H1 (cell line): ENCODE results near the gene BSN. TPM values are rescaled to one million over a fixed set of nuclear protein-coding genes. Genes with fewer than 3 reads are reported as not detected.

Source experiments
- CTCF ChIA-PET: fragments of 300-600 bp; sonication (Branson Sonifier 250); formaldehyde crosslinking; loops from one replicate; lab custom pipeline; 2021; ENCODE audit not compliant: partially characterized antibody; lab: Charles Lee
- POLR2A ChIA-PET: fragments of 300-600 bp; sonication (Branson Sonifier 250); formaldehyde crosslinking; loops from one replicate; lab custom pipeline; 2021; ENCODE audit warnings: inconsistent platforms; ENCODE audit not compliant: partially characterized antibody; lab: Charles Lee
- DNase-seq, 2 experiments: peaks; one replicate each; pipeline versions ENCODE4 v3.0.0 to v3.0.0-alpha.2; 2010 to 2022; ENCODE audit warnings: low spot score in 2 of 2, low read depth in 1 of 2, mixed read lengths in 1 of 2
- FAIRE-seq: peaks from 2 replicates; lab custom pipeline; 2011; peaks lifted over from hg19 to GRCh38; lab: Jason Lieb, UNC
- H2AFZ ChIP-seq: 2 replicates; pipeline ENCODE4 v1.8.1; 2012; ENCODE audit warnings: low read length, inconsistent platforms
- H2AK5ac ChIP-seq: 2 replicates; pipeline ENCODE4 v1.6.1; 2013; ENCODE audit warnings: low read depth, low read length
- H2BK120ac ChIP-seq: replicated peaks from 2 replicates; pipeline ENCODE3; 2013; ENCODE audit warnings: low read depth, low read length, inconsistent platforms
- H2BK12ac ChIP-seq: 2 replicates; pipeline ENCODE4 v1.6.1; 2013; ENCODE audit warnings: low read depth, low read length
- H2BK15ac ChIP-seq: 2 replicates; pipeline ENCODE4 v1.6.1; 2013; ENCODE audit warnings: low read length
- H2BK20ac ChIP-seq: 2 replicates; pipeline ENCODE4 v1.6.1; 2013; ENCODE audit warnings: low read length
- H2BK5ac ChIP-seq: 2 replicates; pipeline ENCODE4 v1.6.1; 2013; ENCODE audit warnings: low read depth, low read length
- H3K14ac ChIP-seq: 2 replicates; pipeline ENCODE4 v1.6.1; 2013; ENCODE audit warnings: inconsistent platforms; ENCODE audit not compliant: insufficient read length
- H3K18ac ChIP-seq: 2 replicates; pipeline ENCODE4 v1.6.1; 2013; ENCODE audit warnings: low read length; ENCODE audit errors: extremely low read depth
- H3K23ac ChIP-seq: 2 replicates; pipeline ENCODE4 v1.6.1; 2013; ENCODE audit warnings: inconsistent platforms; ENCODE audit not compliant: insufficient read length
- H3K23me2 ChIP-seq: 2 replicates; pipeline ENCODE4 v1.6.1; 2013; ENCODE audit warnings: low read depth, low read length
- H3K27ac ChIP-seq: 2 replicates; pipeline ENCODE4 v1.6.1; 2011; ENCODE audit warnings: low read depth, low read length, inconsistent platforms
- H3K27me3 ChIP-seq, 4 experiments: replicated peaks in 1 of 4; 1 replicate in 1 of 4; 2 replicates in 3 of 4; pipeline versions ENCODE4 v1.6.1 to v1.8.1; 2011 to 2013; ENCODE audit warnings: low read length in 3 of 4, mild to moderate bottlenecking in 3 of 4, inconsistent platforms in 2 of 4, mixed read lengths in 2 of 4, moderate library complexity in 1 of 4; ENCODE audit not compliant: control insufficient read depth in 3 of 4, insufficient read depth in 3 of 4; ENCODE audit errors: extremely low read depth in 1 of 4
- H3K36me3 ChIP-seq, 4 experiments: 2 replicates each; pipeline versions ENCODE4 v1.6.1 to v1.8.1; 2011 to 2013; ENCODE audit warnings: mild to moderate bottlenecking in 4 of 4, low read length in 3 of 4, moderate library complexity in 2 of 4, control low read depth in 1 of 4, inconsistent platforms in 1 of 4; ENCODE audit not compliant: insufficient read depth in 4 of 4, control insufficient read depth in 2 of 4
- H3K4ac ChIP-seq: replicated peaks from 2 replicates; pipeline ENCODE3; 2013; ENCODE audit warnings: low read length, low read depth, mixed read lengths, inconsistent platforms; ENCODE audit not compliant: insufficient read length
- H3K4me1 ChIP-seq, 4 experiments: replicated peaks in 1 of 4; 1 replicate in 1 of 4; 2 replicates in 3 of 4; pipeline versions ENCODE4 v1.6.1 to v1.8.1; 2011 to 2013; ENCODE audit warnings: low read length in 3 of 4, inconsistent platforms in 2 of 4, mixed read lengths in 1 of 4; ENCODE audit not compliant: insufficient read depth in 4 of 4, control insufficient read depth in 3 of 4
- H3K4me2 ChIP-seq, 2 experiments: 2 replicates each; pipeline versions ENCODE4 v1.6.1 to v1.8.1; 2011 to 2013; ENCODE audit warnings: low read depth in 2 of 2, low read length in 2 of 2, control low read depth in 1 of 2, inconsistent platforms in 1 of 2, mild to moderate bottlenecking in 1 of 2; ENCODE audit not compliant: insufficient read depth in 1 of 2
- H3K4me3 ChIP-seq, 4 experiments: fragments of 200-600, 300-600 bp in 1 of 4; sonication (generic), shearing (Covaris generic), sonication (Bioruptor Twin) in 1 of 4; 2 replicates each; pipeline versions ENCODE4 v1.5.1 to v1.8.1; 2011 to 2016; ENCODE audit warnings: low read length in 4 of 4, low read depth in 3 of 4, control low read depth in 2 of 4, inconsistent platforms in 2 of 4, mild to moderate bottlenecking in 2 of 4, mixed read lengths in 1 of 4, moderate library complexity in 1 of 4; ENCODE audit not compliant: insufficient read depth in 2 of 4; ENCODE audit errors: extremely low read depth in 1 of 4
- H3K56ac ChIP-seq: replicated peaks from 2 replicates; pipeline ENCODE3; 2013; ENCODE audit warnings: low read depth, mild to moderate bottlenecking, mixed read lengths, low read length, inconsistent platforms; ENCODE audit not compliant: insufficient read length
- H3K79me1 ChIP-seq: 2 replicates; pipeline ENCODE4 v1.6.1; 2013; ENCODE audit warnings: low read depth, low read length, control low read depth
- H3K79me2 ChIP-seq, 2 experiments: 2 replicates each; pipeline versions ENCODE4 v1.6.1 to v1.8.1; 2012 to 2013; ENCODE audit warnings: low read length in 2 of 2, mild to moderate bottlenecking in 2 of 2, inconsistent platforms in 1 of 2; ENCODE audit not compliant: insufficient read depth in 2 of 2, control insufficient read depth in 1 of 2
- H3K9ac ChIP-seq, 4 experiments: replicated peaks in 1 of 4; 1 replicate in 1 of 4; 2 replicates in 3 of 4; pipeline versions ENCODE4 v1.6.1 to v1.8.1; 2011 to 2013; ENCODE audit warnings: low read depth in 3 of 4, low read length in 3 of 4, control low read depth in 2 of 4, mild to moderate bottlenecking in 2 of 4, moderate library complexity in 2 of 4, inconsistent platforms in 1 of 4; ENCODE audit errors: extremely low read depth in 1 of 4
- H3K9me3 ChIP-seq, 2 experiments: 2 replicates each; pipeline versions ENCODE4 v1.6.1 to v1.8.1; 2012 to 2013; ENCODE audit warnings: mild to moderate bottlenecking in 2 of 2, moderate library complexity in 2 of 2, control low read depth in 1 of 2, inconsistent platforms in 1 of 2, low read depth in 1 of 2, low read length in 1 of 2, mixed read lengths in 1 of 2; ENCODE audit not compliant: insufficient read depth in 2 of 2
- H4K20me1 ChIP-seq, 2 experiments: replicated peaks in 1 of 2; 2 replicates each; pipeline versions ENCODE3 to v1.8.1; 2011 to 2013; ENCODE audit warnings: inconsistent platforms in 2 of 2, low read length in 2 of 2, mild to moderate bottlenecking in 1 of 2; ENCODE audit not compliant: insufficient read depth in 2 of 2, control insufficient read depth in 1 of 2
- H4K5ac ChIP-seq: 2 replicates; pipeline ENCODE4 v1.6.1; 2013; ENCODE audit warnings: low read length, low read depth, mixed read lengths, inconsistent platforms; ENCODE audit not compliant: insufficient read length
- H4K8ac ChIP-seq: 2 replicates; pipeline ENCODE4 v1.8.0; 2013; ENCODE audit warnings: mild to moderate bottlenecking, moderate library complexity, low read length, inconsistent platforms; ENCODE audit not compliant: insufficient read depth; ENCODE audit errors: extremely low read depth
- H4K91ac ChIP-seq: replicated peaks from 2 replicates; pipeline ENCODE3; 2013; ENCODE audit warnings: low read length, mixed read lengths, inconsistent platforms; ENCODE audit not compliant: insufficient read length
- BCL11A ChIP-seq, 2 experiments: IDR thresholded peaks; one replicate each; pipeline ENCODE4 v1.6.1; 2011; ENCODE audit warnings: low read depth in 2 of 2, low read length in 2 of 2, mild to moderate bottlenecking in 2 of 2
- BRCA1 ChIP-seq: IDR thresholded peaks from 2 replicates; pipeline ENCODE4 v1.6.1; 2012; ENCODE audit warnings: low read depth, low read length, improper control_type of control experiment
- EP300 ChIP-seq, 2 experiments: IDR thresholded peaks; 1 replicate in 1 of 2; 2 replicates in 1 of 2; pipeline ENCODE4 v1.6.1; 2011 to 2012; ENCODE audit warnings: low read depth in 2 of 2, low read length in 2 of 2, mild to moderate bottlenecking in 2 of 2, borderline replicate concordance in 1 of 2, inconsistent platforms in 1 of 2, moderate library complexity in 1 of 2
- HDAC2 ChIP-seq, 2 experiments: fragments of 300-600 bp in 1 of 2; sonication (generic) in 1 of 2; IDR thresholded peaks; 2 replicates each; pipeline ENCODE4 v1.6.1; 2011 to 2012; ENCODE audit warnings: low read depth in 2 of 2, low read length in 2 of 2, mild to moderate bottlenecking in 2 of 2, moderate library complexity in 2 of 2, borderline replicate concordance in 1 of 2, inconsistent platforms in 1 of 2
- KDM4A ChIP-seq: IDR thresholded peaks from one replicate; pipeline ENCODE4 v1.7.1; 2012; ENCODE audit warnings: low read depth, mild to moderate bottlenecking, moderate library complexity, low read length, inconsistent platforms; ENCODE audit not compliant: severe bottlenecking
- TAF7 ChIP-seq: optimal IDR thresholded peaks from 2 replicates; pipeline ENCODE3; 2011; ENCODE audit warnings: low read depth, mild to moderate bottlenecking, inconsistent platforms, low read length, moderate library complexity, borderline replicate concordance
- ZNF274 ChIP-seq: IDR thresholded peaks from 2 replicates; pipeline ENCODE4 v1.7.0; 2012; ENCODE audit warnings: low read length, borderline replicate concordance; ENCODE audit errors: extremely low read depth
- WGBS, 2 experiments: shearing (Covaris generic) in 1 of 2; methylation state at CpG; one replicate each; pipeline versions ENCODE4 v1.1.6 to v1.1.7; 2013 to 2015; ENCODE audit warnings: low lambda C conversion rate in 2 of 2, mixed read lengths in 2 of 2, inconsistent platforms in 1 of 2, low coverage in 1 of 2, missing lambda C conversion rate in 1 of 2; ENCODE audit not compliant: insufficient replicate concordance in 2 of 2, insufficient coverage in 1 of 2, insufficient read length in 1 of 2; ENCODE audit errors: extremely low coverage in 1 of 2, missing lambda C conversion rate in 1 of 2; 5-methylcytosine and 5-hydroxymethylcytosine counted together
- polyA plus RNA-seq, 7 experiments: library from polyadenylated mRNA; depleted of rRNA in 3 of 7; stranded (reverse) in 5 of 7; unstranded in 2 of 7; fragments of >200 nt in 5 of 7; fragments of 200-250 nt in 2 of 7; gene quantifications; 1 replicate in 5 of 7; 2 replicates in 1 of 7; 4 replicates in 1 of 7; pipeline versions ENCODE4 v1.2.1 to v1.2.3, GENCODE V29; 2011 to 2013; ENCODE audit warnings: missing spikeins in 2 of 7, mixed read lengths in 2 of 7
- total RNA-seq: library from RNA; stranded (reverse); fragmentation: NEBNext Ultra II Directional; extraction: Animal tissue kit (Norgen Biotek cat#: 25700); gene quantifications from 2 replicates; pipeline ENCODE4 v1.2.1, GENCODE V29; 2021

The BSN gene
- total and polyA plus RNA-seq, 2 of the 8 experiments (the other 6 are each of a cell fraction or from before 2014, with no cell fraction given), result 0.60 to 3.0 TPM

DNA sequence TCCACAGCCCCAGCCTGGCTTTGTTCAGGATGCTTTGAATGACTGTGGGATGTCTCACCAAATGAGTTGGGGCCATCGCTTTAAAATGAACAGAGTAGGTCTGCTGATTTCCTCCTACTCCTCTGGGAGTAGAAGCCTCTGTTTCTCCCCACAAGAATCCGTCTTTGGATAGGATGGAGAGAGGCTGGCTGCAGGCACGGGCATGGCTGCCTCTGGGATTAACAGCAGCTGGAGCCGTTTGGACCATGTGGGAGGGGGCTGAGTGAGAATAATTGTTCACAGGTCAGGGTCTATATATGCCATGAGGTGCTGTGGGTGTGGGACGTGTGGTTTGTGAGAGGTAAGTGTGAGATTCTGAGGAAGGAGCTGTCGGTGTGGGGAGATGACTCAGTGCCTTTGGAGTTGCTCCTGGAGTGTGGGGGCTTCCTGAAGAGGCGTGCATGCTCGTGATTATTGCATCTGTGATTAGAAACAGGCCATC is 71.9 kb downstream of the BSN start:
- Histone ChIP-seq H3K23me2 (no peaks in the 10 kb centered on the region; the same call in 1 of the 2 replicates), H3K23ac (no peak overlapping the region), H2BK5ac (no peak overlapping the region), H2BK12ac (no peak overlapping the region), H3K4me1 (no peaks in the 10 kb centered on the region), H3K79me2 (no peaks in the 10 kb centered on the region), H3K4me3 (no peak overlapping the region), H3K36me3 (no peaks in the 10 kb centered on the region), H3K79me1 (no peaks in the 10 kb centered on the region), H4K91ac (no peak overlapping the region), H3K4ac (no peak overlapping the region), H2AFZ (no peak overlapping the region), H3K27me3 (no peaks in the 10 kb centered on the region; a peak in 1 of 7 replicates), H3K18ac (no peak overlapping the region), H2AK5ac (no peak overlapping the region), H3K56ac (no peak overlapping the region), H3K9ac (no peak overlapping the region; a peak in 1 of 7 replicates), H2BK120ac (no peak overlapping the region), H3K4me2 (no peak overlapping the region), H4K8ac (no peak overlapping the region), H3K27ac (no peak overlapping the region), H2BK15ac (no peak overlapping the region), H4K20me1 (no peaks in the 10 kb centered on the region), H4K5ac (no peak overlapping the region), H3K14ac (no peak overlapping the region), H2BK20ac (no peak overlapping the region), H3K9me3 (no peaks in the 10 kb centered on the region)
- POLR2A ChIA-PET, result interaction anchor here (1.1 kb wide), 1 partner anchor 157 kb away, joined by 3 read pairs; no protein-coding TSS in a partner anchor
- 84% methylated on average over 8 of the region's 8 CpGs; no CpG with 5 or more reads in 1 of the 2 experiments for WGBS, 2 experiments
- FAIRE-seq, result no peak
- DNase-seq, result no peak
- CTCF ChIA-PET, result interaction anchor here (1.3 to 1.5 kb wide), 2 partner anchors 44 to 45 kb away, joined by 3 to 4 read pairs; no protein-coding TSS in a partner anchor
- TF ChIP-seq EP300 (IDR thresholded peaks at IDR 0.05; ENCODE audit: borderline replicate concordance in 1 of 2, low read depth in 2 of 2, low read length in 2 of 2), result no peak
- TF ChIP-seq KDM4A, result no peak
- TF ChIP-seq ZNF274, result no peak
- no peak for TF ChIP-seq TAF7
- no peak for TF ChIP-seq HDAC2 (IDR thresholded peaks at IDR 0.05; ENCODE audit: borderline replicate concordance in 1 of 2, low read depth in 2 of 2, low read length in 2 of 2)
- no peak for TF ChIP-seq BCL11A (IDR thresholded peaks at IDR 0.05; ENCODE audit: low read depth in 2 of 2, low read length in 2 of 2)
- TF ChIP-seq BRCA1, result no peak
